Astrocyte (in vitro differentiated cells and primary cell): ENCODE measurements around the gene STAG2.

ENCODE experiments used
- EZH2 ChIP-seq: IDR thresholded peaks from 2 replicates; pipeline ENCODE4 v1.6.1; 2012; ENCODE audit warnings: mild to moderate bottlenecking, low read length, inconsistent platforms; ENCODE audit not compliant: insufficient read depth
- TF ChIP-seq, protein P1 (sequence below): IDR thresholded peaks from 2 replicates; pipeline ENCODE4 v1.5.1; 2011; ENCODE audit warnings: low read depth, mild to moderate bottlenecking, inconsistent platforms, low read length, moderate library complexity; ENCODE audit not compliant: insufficient read depth

DNA sequence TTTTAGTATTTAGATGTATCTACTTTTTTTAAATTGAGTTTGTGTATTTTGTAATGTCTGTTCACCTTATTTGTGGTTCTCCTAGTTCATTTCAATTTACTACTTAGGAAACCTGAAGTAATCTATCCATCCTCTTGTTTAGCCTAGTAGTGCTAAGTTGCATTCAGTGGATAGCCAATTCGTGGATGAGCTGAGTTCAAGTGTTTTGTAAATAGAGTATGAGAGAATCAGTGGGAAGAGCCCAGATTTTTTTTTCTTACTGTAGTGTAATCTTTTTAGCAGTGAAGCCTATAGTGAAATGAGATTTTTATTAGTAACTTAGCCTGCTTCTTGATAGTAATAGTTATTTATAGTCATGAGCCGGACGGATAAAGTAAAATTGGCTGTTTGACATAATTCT lies 21.7 kb downstream of the STAG2 start:
- TF ChIP-seq, protein P1, sequence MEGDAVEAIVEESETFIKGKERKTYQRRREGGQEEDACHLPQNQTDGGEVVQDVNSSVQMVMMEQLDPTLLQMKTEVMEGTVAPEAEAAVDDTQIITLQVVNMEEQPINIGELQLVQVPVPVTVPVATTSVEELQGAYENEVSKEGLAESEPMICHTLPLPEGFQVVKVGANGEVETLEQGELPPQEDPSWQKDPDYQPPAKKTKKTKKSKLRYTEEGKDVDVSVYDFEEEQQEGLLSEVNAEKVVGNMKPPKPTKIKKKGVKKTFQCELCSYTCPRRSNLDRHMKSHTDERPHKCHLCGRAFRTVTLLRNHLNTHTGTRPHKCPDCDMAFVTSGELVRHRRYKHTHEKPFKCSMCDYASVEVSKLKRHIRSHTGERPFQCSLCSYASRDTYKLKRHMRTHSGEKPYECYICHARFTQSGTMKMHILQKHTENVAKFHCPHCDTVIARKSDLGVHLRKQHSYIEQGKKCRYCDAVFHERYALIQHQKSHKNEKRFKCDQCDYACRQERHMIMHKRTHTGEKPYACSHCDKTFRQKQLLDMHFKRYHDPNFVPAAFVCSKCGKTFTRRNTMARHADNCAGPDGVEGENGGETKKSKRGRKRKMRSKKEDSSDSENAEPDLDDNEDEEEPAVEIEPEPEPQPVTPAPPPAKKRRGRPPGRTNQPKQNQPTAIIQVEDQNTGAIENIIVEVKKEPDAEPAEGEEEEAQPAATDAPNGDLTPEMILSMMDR: no peak
- TF ChIP-seq EZH2: no peak
